ENCODE data around the gene TBPL1. TPM values are rescaled to one million over a fixed set of nuclear protein-coding genes. Genes with fewer than 3 reads are reported as not detected.
A peak's percentile ranks its signal among the peaks of the same experiment; 100 is the strongest.
"Not testable (repeated sequence)": the region's sequence is repeated elsewhere in the genome, so short reads cannot be mapped to it uniquely, and the experiment has no call there.

Gene TBPL1
- polyA plus RNA-seq, 2 of the 4 experiments (the other 2 are of a cell fraction), result 22.4 to 41.1 TPM

DNA sequence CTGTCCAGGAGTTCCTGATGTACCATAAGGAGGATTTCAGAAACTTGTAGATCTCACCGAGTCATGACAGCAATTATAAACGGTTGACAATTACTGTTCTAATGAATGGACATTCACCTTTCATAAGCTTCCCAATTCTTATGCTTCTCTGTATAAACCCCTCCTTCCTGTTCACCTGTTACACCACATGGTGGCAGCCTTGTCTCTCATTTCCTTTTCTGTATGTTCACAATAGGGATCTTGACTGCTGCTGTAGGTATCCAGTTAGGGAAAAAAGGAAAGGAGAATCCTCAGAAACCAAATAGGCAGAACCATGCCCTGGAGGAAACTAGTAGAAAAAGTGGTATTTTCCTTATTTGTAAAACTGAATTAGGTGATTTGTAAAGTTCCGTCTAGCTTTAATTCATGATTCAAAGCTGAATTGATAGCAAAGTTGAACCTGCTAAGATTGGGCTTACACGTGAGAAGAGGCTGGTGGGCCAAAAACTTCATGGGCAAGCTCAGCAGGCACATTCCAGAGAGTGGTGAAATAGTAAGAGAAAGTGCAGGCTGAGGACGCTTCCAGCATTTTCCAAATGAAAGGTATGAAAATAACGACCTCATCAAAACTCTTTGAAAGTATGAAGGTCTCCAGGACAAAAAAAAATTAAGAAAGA is 29.0 kb upstream of the TBPL1 start:
- FAIRE-seq (no peak), ATAC-seq (peak; percentile 91 to 95), DNase-seq (ENCODE audit: low read depth in 1 of 2, low spot score in 1 of 2) (peak; percentile 58 to 78)
- H3K9me3 ChIP-seq, result no peaks in the 10 kb centered on the region
- no peak overlapping the region for H3K4me3 ChIP-seq
- ChIA-PET POLR2A (interaction anchor here (0.9 kb wide), 1 partner anchor 173 kb away, joined by 3 read pairs; no protein-coding TSS in a partner anchor), CTCF (interaction anchor here (0.5 to 8.0 kb wide), 64 partner anchors 8 to 1104 kb away, joined by 3 to 300 read pairs (median 5); partner anchors contain the start of genes SLC2A12 and TBPL1)
- peak; percentile 88 to 94 for TF ChIP-seq RAD21 (conservative IDR thresholded peaks at IDR 0.05 in 1 of 2, IDR thresholded peaks at IDR 0.05 in 1 of 2)
- TF ChIP-seq CHD2 (IDR thresholded peaks at IDR 0.05; ENCODE audit: low read length, partially characterized antibody), result no peak
- no peak for TF ChIP-seq RFX5 (IDR thresholded peaks at IDR 0.05)
- TF ChIP-seq SMC3 (IDR thresholded peaks at IDR 0.05), result peak; percentile 95
- TF ChIP-seq, protein P1, sequence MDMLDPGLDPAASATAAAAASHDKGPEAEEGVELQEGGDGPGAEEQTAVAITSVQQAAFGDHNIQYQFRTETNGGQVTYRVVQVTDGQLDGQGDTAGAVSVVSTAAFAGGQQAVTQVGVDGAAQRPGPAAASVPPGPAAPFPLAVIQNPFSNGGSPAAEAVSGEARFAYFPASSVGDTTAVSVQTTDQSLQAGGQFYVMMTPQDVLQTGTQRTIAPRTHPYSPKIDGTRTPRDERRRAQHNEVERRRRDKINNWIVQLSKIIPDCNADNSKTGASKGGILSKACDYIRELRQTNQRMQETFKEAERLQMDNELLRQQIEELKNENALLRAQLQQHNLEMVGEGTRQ (IDR thresholded peaks at IDR 0.05), result no peak
- no peak for TF ChIP-seq SREBF2 (IDR thresholded peaks at IDR 0.05)
- no peak for TF ChIP-seq MYC (IDR thresholded peaks at IDR 0.05; ENCODE audit: borderline replicate concordance, low read length)
- TF ChIP-seq TP53 (CRISPR knock-in tag; IDR thresholded peaks at IDR 0.05), result no peak
- no peak for TF ChIP-seq ESRRA (IDR thresholded peaks at IDR 0.05; ENCODE audit: borderline replicate concordance, low read length)
- TF ChIP-seq, protein P2, sequence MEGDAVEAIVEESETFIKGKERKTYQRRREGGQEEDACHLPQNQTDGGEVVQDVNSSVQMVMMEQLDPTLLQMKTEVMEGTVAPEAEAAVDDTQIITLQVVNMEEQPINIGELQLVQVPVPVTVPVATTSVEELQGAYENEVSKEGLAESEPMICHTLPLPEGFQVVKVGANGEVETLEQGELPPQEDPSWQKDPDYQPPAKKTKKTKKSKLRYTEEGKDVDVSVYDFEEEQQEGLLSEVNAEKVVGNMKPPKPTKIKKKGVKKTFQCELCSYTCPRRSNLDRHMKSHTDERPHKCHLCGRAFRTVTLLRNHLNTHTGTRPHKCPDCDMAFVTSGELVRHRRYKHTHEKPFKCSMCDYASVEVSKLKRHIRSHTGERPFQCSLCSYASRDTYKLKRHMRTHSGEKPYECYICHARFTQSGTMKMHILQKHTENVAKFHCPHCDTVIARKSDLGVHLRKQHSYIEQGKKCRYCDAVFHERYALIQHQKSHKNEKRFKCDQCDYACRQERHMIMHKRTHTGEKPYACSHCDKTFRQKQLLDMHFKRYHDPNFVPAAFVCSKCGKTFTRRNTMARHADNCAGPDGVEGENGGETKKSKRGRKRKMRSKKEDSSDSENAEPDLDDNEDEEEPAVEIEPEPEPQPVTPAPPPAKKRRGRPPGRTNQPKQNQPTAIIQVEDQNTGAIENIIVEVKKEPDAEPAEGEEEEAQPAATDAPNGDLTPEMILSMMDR (IDR thresholded peaks at IDR 0.05), result peak; percentile 87
- TF ChIP-seq NFE2L2 (conservative IDR thresholded peaks at IDR 0.05; ENCODE audit: low read length), result no peak
- no peak overlapping the region for H3K4me2 ChIP-seq
- WGBS (ENCODE audit: missing lambda C conversion rate), result 42% methylated on average over 6 of the region's 6 CpGs
- no peaks in the 10 kb centered on the region for H3K4me1 ChIP-seq
- H3K27ac ChIP-seq, result no peak overlapping the region

DNA sequence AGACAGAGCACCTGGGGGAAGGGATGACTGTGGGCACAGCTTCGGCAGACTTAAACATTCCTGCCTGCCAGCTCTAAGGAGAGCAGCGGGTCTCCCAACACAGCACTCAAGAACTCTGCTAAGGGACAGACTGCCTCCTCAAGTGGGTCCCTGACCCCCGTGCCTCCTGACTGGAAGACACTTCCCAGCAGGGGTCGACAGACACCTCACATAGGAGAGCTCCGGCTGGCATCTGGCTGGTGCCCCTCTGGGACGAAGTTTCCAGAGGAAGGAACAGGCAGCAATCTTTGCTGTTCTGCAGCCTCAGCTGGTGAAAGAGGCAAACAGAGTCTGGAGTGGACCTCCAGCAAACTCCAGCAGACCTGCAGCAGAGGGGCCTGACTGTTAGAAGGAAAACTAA is 21.8 kb upstream of the TBPL1 start:
- no CpG with 5 or more reads among the region's 6 CpGs for WGBS (ENCODE audit: missing lambda C conversion rate)
- DNase-seq (ENCODE audit: low read depth in 1 of 2, low spot score in 1 of 2); POLR2A ChIA-PET; H3K4me2 ChIP-seq; H3K9me3 ChIP-seq; H3K4me3 ChIP-seq; FAIRE-seq; H3K27ac ChIP-seq; H3K4me1 ChIP-seq; ATAC-seq: not testable (repeated sequence)
- CTCF ChIA-PET, result interaction anchor here (0.7 to 3.7 kb wide), 7 partner anchors 7 to 225 kb away, joined by 3 to 18 read pairs (median 5); no protein-coding TSS in a partner anchor

DNA sequence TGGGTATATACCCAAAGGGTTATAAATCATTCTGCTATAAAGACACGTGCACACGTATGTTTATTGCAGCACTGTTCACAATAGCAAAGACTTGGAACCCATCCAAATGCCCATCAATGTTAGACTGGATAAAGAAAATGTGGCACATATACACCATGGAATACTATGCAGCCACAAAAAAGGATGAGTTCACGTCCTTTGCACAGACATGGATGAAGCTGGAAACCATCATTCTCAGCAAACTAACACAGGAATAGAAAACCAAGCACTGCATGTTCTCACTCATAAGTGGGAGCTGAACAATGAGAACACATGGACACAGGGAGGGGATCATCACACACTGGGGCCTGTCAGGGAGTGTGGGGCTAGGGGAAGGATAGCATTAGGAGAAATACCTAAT is 16.7 kb upstream of the TBPL1 start:
- ATAC-seq; POLR2A ChIA-PET; H3K4me2 ChIP-seq; FAIRE-seq; H3K27ac ChIP-seq; H3K4me3 ChIP-seq; H3K4me1 ChIP-seq; H3K9me3 ChIP-seq; DNase-seq (ENCODE audit: low read depth in 1 of 2, low spot score in 1 of 2): not testable (repeated sequence)
- WGBS (ENCODE audit: missing lambda C conversion rate), result 88% methylated on average over 3 of the region's 3 CpGs
- CTCF ChIA-PET, result interaction anchor here (1.5 to 2.6 kb wide), 2 partner anchors 12 to 161 kb away, joined by 7 to 20 read pairs; no protein-coding TSS in a partner anchor

DNA sequence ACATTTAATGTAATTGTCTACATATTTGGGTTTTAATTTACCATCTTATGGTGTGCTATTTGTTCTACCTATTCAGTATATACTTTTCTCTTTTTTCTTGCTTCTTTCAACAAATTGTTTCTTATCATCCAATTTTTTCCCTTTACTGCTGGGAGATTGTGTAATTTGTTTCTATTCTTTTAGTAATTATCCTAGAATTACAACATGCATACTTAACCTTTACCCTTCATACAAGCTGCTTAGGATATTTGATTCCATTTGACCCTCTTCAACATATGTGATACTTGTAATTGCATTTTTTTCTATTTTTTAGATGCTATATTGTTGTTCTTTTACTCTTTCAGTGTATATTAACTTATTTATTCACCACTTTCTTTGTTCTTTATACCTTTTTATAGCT is 15.1 kb upstream of the TBPL1 start:
- DNase-seq (ENCODE audit: low read depth in 1 of 2, low spot score in 1 of 2) (no peak), FAIRE-seq (no peak), ATAC-seq (no peak)
- ChIA-PET CTCF (interaction anchor here (1.3 to 2.6 kb wide), 5 partner anchors 14 to 159 kb away, joined by 3 to 20 read pairs (median 4); partner anchors contain the start of gene TBPL1), POLR2A (no interaction called here)
- TF ChIP-seq, protein P1 (IDR thresholded peaks at IDR 0.05), result no peak
- TF ChIP-seq, protein P3, sequence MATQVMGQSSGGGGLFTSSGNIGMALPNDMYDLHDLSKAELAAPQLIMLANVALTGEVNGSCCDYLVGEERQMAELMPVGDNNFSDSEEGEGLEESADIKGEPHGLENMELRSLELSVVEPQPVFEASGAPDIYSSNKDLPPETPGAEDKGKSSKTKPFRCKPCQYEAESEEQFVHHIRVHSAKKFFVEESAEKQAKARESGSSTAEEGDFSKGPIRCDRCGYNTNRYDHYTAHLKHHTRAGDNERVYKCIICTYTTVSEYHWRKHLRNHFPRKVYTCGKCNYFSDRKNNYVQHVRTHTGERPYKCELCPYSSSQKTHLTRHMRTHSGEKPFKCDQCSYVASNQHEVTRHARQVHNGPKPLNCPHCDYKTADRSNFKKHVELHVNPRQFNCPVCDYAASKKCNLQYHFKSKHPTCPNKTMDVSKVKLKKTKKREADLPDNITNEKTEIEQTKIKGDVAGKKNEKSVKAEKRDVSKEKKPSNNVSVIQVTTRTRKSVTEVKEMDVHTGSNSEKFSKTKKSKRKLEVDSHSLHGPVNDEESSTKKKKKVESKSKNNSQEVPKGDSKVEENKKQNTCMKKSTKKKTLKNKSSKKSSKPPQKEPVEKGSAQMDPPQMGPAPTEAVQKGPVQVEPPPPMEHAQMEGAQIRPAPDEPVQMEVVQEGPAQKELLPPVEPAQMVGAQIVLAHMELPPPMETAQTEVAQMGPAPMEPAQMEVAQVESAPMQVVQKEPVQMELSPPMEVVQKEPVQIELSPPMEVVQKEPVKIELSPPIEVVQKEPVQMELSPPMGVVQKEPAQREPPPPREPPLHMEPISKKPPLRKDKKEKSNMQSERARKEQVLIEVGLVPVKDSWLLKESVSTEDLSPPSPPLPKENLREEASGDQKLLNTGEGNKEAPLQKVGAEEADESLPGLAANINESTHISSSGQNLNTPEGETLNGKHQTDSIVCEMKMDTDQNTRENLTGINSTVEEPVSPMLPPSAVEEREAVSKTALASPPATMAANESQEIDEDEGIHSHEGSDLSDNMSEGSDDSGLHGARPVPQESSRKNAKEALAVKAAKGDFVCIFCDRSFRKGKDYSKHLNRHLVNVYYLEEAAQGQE (IDR thresholded peaks at IDR 0.05), result no peak
- TF ChIP-seq MAZ (IDR thresholded peaks at IDR 0.05; ENCODE audit: borderline replicate concordance, low read depth, low read length) (no peak), FOSL2 (IDR thresholded peaks at IDR 0.05) (no peak), FOSL2 (CRISPR knock-in tag; IDR thresholded peaks at IDR 0.05) (no peak), ZSCAN20 (CRISPR knock-in tag; IDR thresholded peaks at IDR 0.05) (no peak), JUN (IDR thresholded peaks at IDR 0.05) (no peak)
- H3K4me2 ChIP-seq, result no peak overlapping the region
- H3K4me1 ChIP-seq, result no peaks in the 10 kb centered on the region
- H3K9me3 ChIP-seq, result no peaks in the 10 kb centered on the region
- no peak overlapping the region for H3K27ac ChIP-seq
- no peak overlapping the region for H3K4me3 ChIP-seq
